ENCODE data around the gene ACOX3.

Gene ACOX3

DNA sequence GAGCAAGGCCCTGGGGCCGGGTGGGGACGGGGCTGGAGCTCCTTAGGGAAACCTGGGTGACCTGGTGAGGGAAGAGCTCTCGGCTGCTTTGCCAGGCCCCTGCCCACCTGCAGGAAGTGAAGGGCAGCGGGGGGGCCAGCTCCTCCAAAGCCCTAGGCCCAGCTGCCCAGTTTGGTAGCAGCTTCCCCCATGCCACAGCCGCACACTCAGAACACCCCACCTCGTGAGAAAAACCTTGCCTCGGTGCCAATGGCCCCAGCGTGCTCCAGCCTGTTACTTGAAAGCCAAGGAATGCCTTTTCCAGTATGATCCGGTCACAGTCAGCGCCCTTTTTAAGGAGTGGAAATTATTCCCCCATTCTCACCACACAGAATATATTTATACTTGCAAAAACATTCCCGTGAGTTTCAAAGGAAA, 38.3 kb downstream of the ACOX3 start:
- no peak for TF ChIP-seq CTCF (IDR thresholded peaks at IDR 0.05; ENCODE audit: insufficient read depth, low read depth, low read length, missing control alignments)
- H3K4me3 ChIP-seq (ENCODE audit: low read length), result no peak overlapping the region
- DNase-seq (ENCODE audit: low read depth), result no peak

- TF ChIP-seq CTCF (IDR thresholded peaks at IDR 0.05; ENCODE audit: insufficient read depth, low read depth, low read length, missing control alignments), result no peak
- no peak for DNase-seq (ENCODE audit: low read depth)
These were observed 38.9 kb downstream of the ACOX3 start for GRCh38 chr4:8401665-8402064.

GRCh38 chr4:8400632-8401325, 39.7 kb downstream of the ACOX3 start:
- no peak for TF ChIP-seq CTCF (IDR thresholded peaks at IDR 0.05; ENCODE audit: insufficient read depth, low read depth, low read length, missing control alignments)
- no peak for DNase-seq (ENCODE audit: low read depth)
- H3K4me3 ChIP-seq (ENCODE audit: low read length), result no peak overlapping the region

More at GRCh38 chr4:8401665-8402064, 38.9 kb downstream of the ACOX3 start:
- no peak overlapping the region for H3K4me3 ChIP-seq (ENCODE audit: low read length)

DNA sequence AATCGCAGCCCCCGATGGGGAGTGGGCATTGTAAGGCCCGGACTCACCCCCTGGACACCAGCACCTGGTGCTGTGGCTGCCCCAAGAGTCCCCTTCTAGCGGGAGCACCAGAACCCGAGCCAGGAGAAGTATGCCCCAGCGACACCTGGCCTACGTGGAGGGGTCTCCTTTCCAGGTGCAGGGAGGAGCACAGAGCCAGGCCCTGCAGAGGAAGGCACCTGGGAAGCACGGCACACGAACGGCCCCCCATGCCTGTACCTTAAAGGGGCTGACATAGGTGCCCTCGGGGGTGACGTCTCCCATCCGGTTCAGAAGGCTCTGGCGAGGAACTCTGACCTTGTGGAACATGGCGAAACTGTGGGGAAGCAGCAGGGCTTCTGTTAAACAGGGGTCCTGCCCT, 41.2 kb downstream of the ACOX3 start:
- no peak for DNase-seq (ENCODE audit: low read depth)
- H3K4me3 ChIP-seq (ENCODE audit: low read length), result no peak overlapping the region
- TF ChIP-seq CTCF (IDR thresholded peaks at IDR 0.05; ENCODE audit: insufficient read depth, low read depth, low read length, missing control alignments), result no peak

GRCh38 chr4:8398347-8398746, 42.2 kb downstream of the ACOX3 start:
- TF ChIP-seq CTCF (IDR thresholded peaks at IDR 0.05; ENCODE audit: insufficient read depth, low read depth, low read length, missing control alignments), result no peak
- DNase-seq (ENCODE audit: low read depth), result no peak
- no peak overlapping the region for H3K4me3 ChIP-seq (ENCODE audit: low read length)

- no peak for TF ChIP-seq CTCF (IDR thresholded peaks at IDR 0.05; ENCODE audit: insufficient read depth, low read depth, low read length, missing control alignments)
- DNase-seq (ENCODE audit: low read depth), result no peak
- H3K4me3 ChIP-seq (ENCODE audit: low read length), result no peak overlapping the region
These were observed 43.6 kb downstream of the ACOX3 start for GRCh38 chr4:8396762-8397406.
